HCT116 (cell line): ENCODE data around the gene LAMTOR1. TPM values are rescaled to one million over a fixed set of nuclear protein-coding genes. Genes with fewer than 3 reads are reported as not detected.
"Not testable (repeated sequence)": the region's sequence is repeated elsewhere in the genome, so short reads cannot be mapped to it uniquely, and the experiment has no call there.

ENCODE experiments used
- ATAC-seq: fragments of 200-7000 bp; cut with Tn5 transposase; 2 replicates; pipeline ENCODE4 v1.9.1; 2020; ENCODE audit warnings: mild to moderate bottlenecking, moderate library complexity
- BruUV-seq: library from RNA; stranded (reverse); fragments of 400-500 nt; replicated peaks from 2 replicates; lab custom pipeline; 2021; lab: Mats Ljungman, UMichigan
- CTCF ChIA-PET: fragments of 300-600 bp; sonication (Branson Sonifier 250); formaldehyde crosslinking; loops from one replicate; lab custom pipeline; 2021; ENCODE audit warnings: antibody characterized with exemption; lab: Charles Lee
- POLR2A ChIA-PET: fragments of 300-600, 350-600 bp; sonication (Branson Sonifier 250); formaldehyde crosslinking; loops from one replicate; lab custom pipeline; 2021; ENCODE audit warnings: antibody characterized with exemption; lab: Charles Lee
- RAD21 ChIA-PET, 2 experiments: fragments of 300-600 bp; sonication (Branson Sonifier 250); formaldehyde crosslinking; loops; one replicate each; lab custom pipeline; 2023; ENCODE audit warnings: low total read pairs in 2 of 2; ENCODE audit not compliant: uncharacterized antibody in 2 of 2, unreplicated experiment in 2 of 2, low non-redundant PET in 1 of 2; lab: Charles Lee
- DNase-seq: peaks from one replicate; pipeline ENCODE4 v3.0.0-alpha.2; 2010; ENCODE audit warnings: low read depth, low spot score
- H2AFZ ChIP-seq: fragments of 200-600 bp; shearing (Covaris generic), sonication (generic); 2 replicates; pipeline ENCODE4 v1.6.1; 2017; ENCODE audit warnings: low read depth, mixed run types, mixed read lengths, antibody characterized with exemption, low read length; ENCODE audit not compliant: poor library complexity, severe bottlenecking
- H3K27ac ChIP-seq: 2 replicates; pipeline ENCODE4 v1.5.1; 2012; ENCODE audit warnings: low read depth, low read length
- H3K27me3 ChIP-seq: fragments of 200-600 bp; sonication (generic); 2 replicates; pipeline ENCODE4 v1.6.1; 2016; ENCODE audit warnings: mixed run types, low read length, mixed read lengths; ENCODE audit not compliant: insufficient read depth
- H3K36me3 ChIP-seq, 2 experiments: fragments of 200-500 bp in 1 of 2; fragments of 200-600 bp in 1 of 2; sonication (Bioruptor generic) in 1 of 2; sonication (generic) in 1 of 2; 2 replicates each; pipeline versions ENCODE4 v1.5.1 to v1.6.1; 2014 to 2016; ENCODE audit warnings: low read length in 2 of 2, inconsistent platforms in 1 of 2, mixed read lengths in 1 of 2, mixed run types in 1 of 2; ENCODE audit not compliant: insufficient read depth in 2 of 2, control insufficient read depth in 1 of 2
- H3K4me1 ChIP-seq, 2 experiments: fragments of 200-600 bp in 1 of 2; sonication (generic) in 1 of 2; 2 replicates each; pipeline versions ENCODE4 v1.5.1 to v1.6.1; 2012 to 2017; ENCODE audit warnings: low read length in 2 of 2, inconsistent platforms in 1 of 2, mild to moderate bottlenecking in 1 of 2, mixed read lengths in 1 of 2, mixed run types in 1 of 2, moderate library complexity in 1 of 2; ENCODE audit not compliant: insufficient read depth in 2 of 2, control insufficient read depth in 1 of 2
- H3K4me2 ChIP-seq: fragments of 200-600 bp; sonication (generic); 2 replicates; pipeline ENCODE4 v1.6.1; 2017; ENCODE audit warnings: mixed run types, low read length, mixed read lengths
- H3K4me3 ChIP-seq, 2 experiments: fragments of 200-600 bp in 1 of 2; sonication (generic) in 1 of 2; replicated peaks in 1 of 2; 2 replicates each; pipeline ENCODE4 v1.5.1; 2011 to 2016; ENCODE audit warnings: low read length in 2 of 2, control low read depth in 1 of 2, low read depth in 1 of 2, mild to moderate bottlenecking in 1 of 2, mixed read lengths in 1 of 2, mixed run types in 1 of 2
- H3K79me2 ChIP-seq: fragments of 200-600 bp; sonication (generic); 2 replicates; pipeline ENCODE4 v1.6.1; 2017; ENCODE audit warnings: mild to moderate bottlenecking, mixed run types, low read length, moderate library complexity, mixed read lengths; ENCODE audit not compliant: insufficient read depth
- H3K9ac ChIP-seq: fragments of 200-600 bp; sonication (generic); 2 replicates; pipeline ENCODE4 v1.6.1; 2016; ENCODE audit warnings: low read length, mixed read lengths
- H3K9me2 ChIP-seq: fragments of 200-600 bp; sonication (generic), shearing (Covaris generic); 2 replicates; pipeline ENCODE4 v1.6.1; 2017; ENCODE audit warnings: mixed run types, mild to moderate bottlenecking, moderate library complexity; ENCODE audit not compliant: insufficient read depth
- H3K9me3 ChIP-seq, 2 experiments: fragments of 200-500 bp in 1 of 2; fragments of 200-600 bp in 1 of 2; sonication (Bioruptor generic) in 1 of 2; sonication (generic) in 1 of 2; 2 replicates each; pipeline ENCODE4 v1.6.1; 2014 to 2017; ENCODE audit warnings: low read length in 2 of 2, mixed read lengths in 2 of 2, inconsistent platforms in 1 of 2, low read depth in 1 of 2, mild to moderate bottlenecking in 1 of 2, mixed run types in 1 of 2, moderate library complexity in 1 of 2; ENCODE audit not compliant: control insufficient read depth in 1 of 2, insufficient read depth in 1 of 2
- H4K20me1 ChIP-seq: fragments of 200-600 bp; sonication (generic), shearing (Covaris generic); 2 replicates; pipeline ENCODE4 v1.6.1; 2017; ENCODE audit warnings: mixed run types, mild to moderate bottlenecking, moderate library complexity; ENCODE audit not compliant: insufficient read depth
- CBX3 ChIP-seq: IDR thresholded peaks from 2 replicates; pipeline ENCODE4 v1.6.1; 2012; ENCODE audit warnings: low read depth
- EGR1 ChIP-seq: IDR thresholded peaks from 2 replicates; pipeline ENCODE4 v1.6.1; 2012; ENCODE audit warnings: low read depth
- EZH2 ChIP-seq: fragments of 200-600 bp; sonication (generic); IDR thresholded peaks from 2 replicates; pipeline ENCODE4 v1.6.1; 2017; ENCODE audit warnings: antibody characterized with exemption, mixed run types
- FOSL1 ChIP-seq: IDR thresholded peaks from 2 replicates; pipeline ENCODE4 v1.6.1; 2012; ENCODE audit warnings: low read depth
- POLR2A ChIP-seq: IDR thresholded peaks from 2 replicates; pipeline ENCODE4 v1.7.0; 2011; ENCODE audit warnings: borderline replicate concordance; ENCODE audit not compliant: insufficient read depth, insufficient read length; ENCODE audit errors: extremely low read depth
- RAD21 ChIP-seq: IDR thresholded peaks from 2 replicates; pipeline ENCODE4 v1.6.1; 2012; ENCODE audit warnings: low read depth, mild to moderate bottlenecking
- REST ChIP-seq: IDR thresholded peaks from 2 replicates; pipeline ENCODE4 v1.6.1; 2012; ENCODE audit warnings: low read depth
- SIN3A ChIP-seq: IDR thresholded peaks from 2 replicates; pipeline ENCODE4 v1.6.1; 2012; ENCODE audit warnings: low read depth
- SRF ChIP-seq: IDR thresholded peaks from 2 replicates; pipeline ENCODE4 v1.6.1; 2012; ENCODE audit warnings: low read depth
- TCF7L2 ChIP-seq: IDR thresholded peaks from 2 replicates; pipeline ENCODE4 v1.7.0; 2011; ENCODE audit warnings: borderline replicate concordance, inconsistent platforms; ENCODE audit not compliant: insufficient read depth, insufficient read length; ENCODE audit errors: extremely low read depth
- YY1 ChIP-seq: IDR thresholded peaks from 2 replicates; pipeline ENCODE4 v1.6.1; 2011; ENCODE audit warnings: low read length, low read depth, moderate library complexity, mild to moderate bottlenecking; ENCODE audit not compliant: insufficient replicate concordance; ENCODE audit errors: extremely low read depth
- ZFX ChIP-seq: fragments of 450-650 bp; IDR thresholded peaks from 2 replicates; pipeline ENCODE4 v1.6.1; 2017
- ZNF274 ChIP-seq: fragments of 200-500 bp; sonication (Bioruptor generic); IDR thresholded peaks from 2 replicates; pipeline ENCODE4 v1.6.1; 2014; ENCODE audit warnings: mild to moderate bottlenecking, low read depth, low read length, inconsistent platforms
- intact Hi-C: fragments of 100-400 bp; cut with micrococcal nuclease; formaldehyde crosslinking; loops from 2 replicates; pipeline ENCODE4 v1.10.0; 2022
- total RNA-seq: library from RNA; stranded (reverse); gene quantifications from one replicate; pipeline ENCODE4 v1.2.1, GENCODE V29; 2021; ENCODE audit not compliant: unreplicated experiment
- TF ChIP-seq, protein P1 (sequence below): IDR thresholded peaks from 2 replicates; pipeline ENCODE4 v1.6.1; 2011; ENCODE audit warnings: mild to moderate bottlenecking, low read length, moderate library complexity; ENCODE audit not compliant: insufficient replicate concordance; ENCODE audit errors: extremely low read depth

LAMTOR1 gene
- total RNA-seq, 1 experiment from 2014 or later = 63.9 TPM

DNA sequence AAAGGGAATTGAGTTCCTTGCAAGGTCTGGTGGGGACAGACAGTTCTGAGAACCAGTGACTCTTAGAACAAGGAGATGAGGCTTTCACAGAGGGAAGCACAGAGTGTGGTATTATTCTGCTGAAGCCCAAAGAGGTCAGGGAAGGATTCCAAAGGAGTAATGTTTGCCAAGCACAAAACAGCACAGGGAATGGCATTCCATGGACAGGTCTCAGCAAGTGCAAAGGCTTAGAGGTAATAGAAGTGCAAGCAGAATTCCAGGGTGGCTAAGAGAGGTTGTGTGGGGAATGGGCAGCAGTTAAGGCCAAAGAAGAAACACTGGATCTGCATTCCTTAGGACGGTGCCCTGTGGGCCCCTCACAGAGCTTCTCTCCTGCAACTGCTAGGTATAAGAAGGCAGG lies 39.0 kb upstream of the LAMTOR1 start:
- POLR2A ChIA-PET, H3K27me3 ChIP-seq, H2AFZ ChIP-seq, intact Hi-C loops, H3K79me2 ChIP-seq, H3K27ac ChIP-seq, H4K20me1 ChIP-seq, H3K9me2 ChIP-seq, H3K4me2 ChIP-seq, ATAC-seq, H3K9ac ChIP-seq, BruUV-seq, DNase-seq, H3K36me3 ChIP-seq, H3K9me3 ChIP-seq, CTCF ChIA-PET, RAD21 ChIA-PET, H3K4me3 ChIP-seq: not testable (repeated sequence)
- H3K4me1 ChIP-seq = peaks cover 0 to 14% of the 10 kb centered on the region in 2 experiments; a peak in 1 of 4 replicates

DNA sequence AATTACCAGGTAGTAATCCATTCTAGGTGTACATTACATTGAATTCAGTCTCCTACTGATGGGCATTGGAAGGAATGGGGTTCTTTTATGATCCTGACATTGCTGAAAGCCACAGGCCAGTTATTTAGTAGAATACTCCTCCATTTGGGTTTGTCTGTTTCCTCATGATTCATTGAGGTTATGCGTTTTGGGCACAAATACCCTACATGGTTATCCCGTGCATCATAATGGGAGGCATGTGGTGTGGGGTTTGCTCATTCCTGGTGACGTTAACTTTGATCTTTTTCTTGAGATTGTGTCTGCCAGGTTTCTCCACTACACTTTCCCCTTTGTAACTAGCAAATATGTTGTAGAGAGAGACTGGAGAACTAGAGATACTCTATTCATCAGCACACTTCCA lies 38.0 kb upstream of the LAMTOR1 start:
- no peaks in the 10 kb centered on the region for H4K20me1 ChIP-seq
- TF ChIP-seq YY1 = no peak
- TF ChIP-seq FOSL1 = no peak
- no peak for TF ChIP-seq POLR2A
- no peak for TF ChIP-seq ZNF274
- no peak for TF ChIP-seq EGR1
- TF ChIP-seq, protein P1, sequence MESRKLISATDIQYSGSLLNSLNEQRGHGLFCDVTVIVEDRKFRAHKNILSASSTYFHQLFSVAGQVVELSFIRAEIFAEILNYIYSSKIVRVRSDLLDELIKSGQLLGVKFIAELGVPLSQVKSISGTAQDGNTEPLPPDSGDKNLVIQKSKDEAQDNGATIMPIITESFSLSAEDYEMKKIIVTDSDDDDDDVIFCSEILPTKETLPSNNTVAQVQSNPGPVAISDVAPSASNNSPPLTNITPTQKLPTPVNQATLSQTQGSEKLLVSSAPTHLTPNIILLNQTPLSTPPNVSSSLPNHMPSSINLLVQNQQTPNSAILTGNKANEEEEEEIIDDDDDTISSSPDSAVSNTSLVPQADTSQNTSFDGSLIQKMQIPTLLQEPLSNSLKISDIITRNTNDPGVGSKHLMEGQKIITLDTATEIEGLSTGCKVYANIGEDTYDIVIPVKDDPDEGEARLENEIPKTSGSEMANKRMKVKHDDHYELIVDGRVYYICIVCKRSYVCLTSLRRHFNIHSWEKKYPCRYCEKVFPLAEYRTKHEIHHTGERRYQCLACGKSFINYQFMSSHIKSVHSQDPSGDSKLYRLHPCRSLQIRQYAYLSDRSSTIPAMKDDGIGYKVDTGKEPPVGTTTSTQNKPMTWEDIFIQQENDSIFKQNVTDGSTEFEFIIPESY = no peak
- no peak for TF ChIP-seq TCF7L2
- TF ChIP-seq CBX3 = no peak
- TF ChIP-seq SRF = no peak
- TF ChIP-seq ZFX = no peak
- TF ChIP-seq SIN3A = no peak
- no peak for TF ChIP-seq REST
- no peak for TF ChIP-seq EZH2
- TF ChIP-seq RAD21 = no peak
- H3K27ac ChIP-seq = no peak overlapping the region
- no peak overlapping the region for H3K4me3 ChIP-seq
- peaks cover 0 to 14% of the 10 kb centered on the region in 2 experiments; a peak in 1 of 4 replicates for H3K4me1 ChIP-seq
- ChIA-PET RAD21 (no interaction called here), POLR2A (no interaction called here), CTCF (no interaction called here)
- ATAC-seq = 0 out of 2 replicates have a peak, but pooled peaks have one; percentile 23
- no peak overlapping the region for H3K4me2 ChIP-seq
- no peak for DNase-seq
- no peaks in the 10 kb centered on the region for H3K27me3 ChIP-seq
- H3K9ac ChIP-seq = no peak overlapping the region
- H3K79me2 ChIP-seq = no peaks in the 10 kb centered on the region
- H2AFZ ChIP-seq = no peak overlapping the region
- H3K9me2 ChIP-seq = no peaks in the 10 kb centered on the region
- H3K9me3 ChIP-seq = no peaks in the 10 kb centered on the region
- intact Hi-C loops = no loop called here
- BruUV-seq = no TSS peak
- no peaks in the 10 kb centered on the region for H3K36me3 ChIP-seq
